G401.6 (cell line): Measurements from ENCODE around the gene CYSLTR2.

ENCODE experiments used
- FAIRE-seq: peaks from 2 replicates; lab custom pipeline; 2012; peaks lifted over from hg19 to GRCh38; lab: Jason Lieb, UNC

Gene CYSLTR2, protein sequence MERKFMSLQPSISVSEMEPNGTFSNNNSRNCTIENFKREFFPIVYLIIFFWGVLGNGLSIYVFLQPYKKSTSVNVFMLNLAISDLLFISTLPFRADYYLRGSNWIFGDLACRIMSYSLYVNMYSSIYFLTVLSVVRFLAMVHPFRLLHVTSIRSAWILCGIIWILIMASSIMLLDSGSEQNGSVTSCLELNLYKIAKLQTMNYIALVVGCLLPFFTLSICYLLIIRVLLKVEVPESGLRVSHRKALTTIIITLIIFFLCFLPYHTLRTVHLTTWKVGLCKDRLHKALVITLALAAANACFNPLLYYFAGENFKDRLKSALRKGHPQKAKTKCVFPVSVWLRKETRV

DNA sequence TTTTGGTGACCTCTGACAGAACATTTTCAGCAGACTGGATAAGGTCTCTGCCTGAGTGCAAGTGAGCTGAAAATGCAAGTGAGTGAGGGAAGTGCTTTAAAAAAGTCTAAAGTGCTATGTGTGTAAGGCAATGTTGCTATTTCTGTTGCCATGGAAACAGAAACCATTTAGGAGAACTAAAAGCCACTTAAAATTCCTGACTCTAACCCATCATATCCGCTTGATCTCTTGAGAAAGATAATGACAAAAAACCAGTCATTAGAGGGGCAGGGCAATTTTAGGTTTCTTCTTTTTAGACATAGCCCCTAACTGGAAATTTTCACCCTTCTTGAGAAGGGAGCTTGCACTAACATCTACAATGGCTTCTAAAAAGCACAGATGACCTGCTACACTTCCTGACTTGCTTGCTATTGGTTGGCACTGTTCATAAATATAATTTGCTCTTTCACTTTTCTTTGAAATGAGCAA lies at the start of gene CYSLTR2:
TSS of gene CYSLTR2 (plus strand) at position 458 of the 468 bp plus-strand sequence. CDS start 52,889 bp downstream, outside the sequence.
- FAIRE-seq, result no peak

DNA sequence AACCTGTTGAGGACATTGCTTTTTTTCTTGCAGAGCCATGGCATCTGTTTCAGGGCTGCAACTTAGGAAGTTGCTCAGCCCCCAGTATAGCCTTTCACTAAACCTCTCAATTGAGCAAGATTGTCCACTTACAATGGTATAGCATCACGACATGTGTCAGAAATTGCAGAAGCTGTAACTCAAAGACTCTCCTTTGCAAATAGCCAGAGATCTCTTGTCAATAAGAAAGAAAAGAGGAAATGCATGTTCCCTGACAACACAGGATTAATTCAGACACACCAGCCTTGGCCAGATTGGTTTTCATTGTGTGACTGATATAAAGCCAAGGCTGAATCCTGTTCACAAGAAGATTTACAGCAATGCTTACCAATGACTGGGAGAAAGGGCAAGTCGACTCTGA lies 38.7 kb upstream of the CYSLTR2 start:
- no peak for FAIRE-seq

DNA sequence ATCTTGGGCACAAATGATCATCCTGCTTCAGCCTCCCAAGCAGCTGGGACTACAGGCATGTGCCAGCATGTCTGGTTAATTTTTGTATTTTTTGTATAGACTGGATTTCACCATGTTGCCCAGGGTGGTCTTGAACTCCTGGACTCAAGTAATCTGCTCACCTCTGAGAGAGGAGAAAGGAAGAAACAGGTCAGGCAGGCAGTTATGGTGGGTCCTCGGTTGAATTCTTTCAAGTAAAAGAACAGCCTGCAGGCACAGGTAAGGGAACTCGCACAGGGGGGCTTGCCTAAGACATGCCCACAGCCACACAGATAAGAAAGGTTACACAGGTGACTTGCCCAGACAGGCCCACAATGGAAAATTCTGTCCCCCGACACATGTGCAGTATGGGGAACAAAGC lies 34.8 kb upstream of the CYSLTR2 start:
- FAIRE-seq, result no peak

DNA sequence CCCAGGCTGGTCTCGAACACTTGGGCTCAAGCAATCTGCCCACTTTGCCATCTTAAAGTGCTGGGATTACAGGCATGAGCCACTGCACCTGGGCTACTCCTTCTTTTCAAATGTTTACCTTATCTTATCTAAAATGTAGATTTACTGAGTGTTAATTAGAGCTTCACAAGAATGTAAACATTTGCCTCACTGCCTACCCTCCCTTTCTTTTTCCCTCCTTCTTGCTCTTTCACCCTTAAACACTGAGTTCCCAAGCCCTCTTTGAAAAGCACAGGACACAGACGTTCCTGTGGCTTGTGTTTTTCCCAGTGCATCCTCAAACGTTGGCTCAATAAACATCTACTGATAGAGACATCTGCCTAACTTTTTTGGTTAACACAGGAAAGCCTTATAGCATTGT lies 32.7 kb upstream of the CYSLTR2 start:
- no peak for FAIRE-seq

DNA sequence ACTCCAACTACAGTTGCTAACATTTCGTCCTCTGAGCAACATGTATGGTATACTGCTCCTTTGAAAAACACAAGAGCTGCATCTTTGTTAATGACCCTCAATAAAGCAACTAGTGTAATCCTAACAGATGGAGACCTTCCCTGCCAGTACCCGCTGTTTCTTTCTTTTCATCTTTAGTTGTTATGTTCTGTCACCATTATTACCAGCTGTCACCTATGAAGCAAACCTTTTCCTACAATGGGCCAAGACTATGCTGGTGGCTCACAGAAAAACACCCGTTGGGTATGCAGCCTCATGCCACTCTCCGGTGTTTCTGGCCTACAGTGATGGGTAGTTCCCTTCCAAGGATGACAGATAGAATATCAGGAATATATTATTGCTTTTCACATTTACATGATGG lies 29.7 kb upstream of the CYSLTR2 start:
- FAIRE-seq, result no peak

DNA sequence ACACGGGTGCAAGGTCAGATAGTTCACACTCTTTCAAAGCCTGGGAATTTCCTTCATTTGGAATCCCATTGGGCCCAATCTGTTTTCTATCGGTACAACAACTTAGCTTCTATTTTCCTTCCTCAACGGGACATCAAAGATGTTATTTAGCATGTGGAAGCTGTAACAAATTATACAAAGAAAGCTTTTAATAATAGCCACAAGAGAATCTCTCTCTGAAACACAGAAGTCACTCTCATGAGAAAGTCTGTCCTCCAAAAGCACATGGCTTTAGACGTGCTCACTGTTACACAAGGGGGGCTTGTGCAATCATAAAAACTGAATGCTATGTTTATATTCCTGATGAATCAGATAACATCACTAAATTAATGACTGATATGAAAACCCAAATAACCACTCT lies 28.9 kb upstream of the CYSLTR2 start:
- FAIRE-seq, result no peak

DNA sequence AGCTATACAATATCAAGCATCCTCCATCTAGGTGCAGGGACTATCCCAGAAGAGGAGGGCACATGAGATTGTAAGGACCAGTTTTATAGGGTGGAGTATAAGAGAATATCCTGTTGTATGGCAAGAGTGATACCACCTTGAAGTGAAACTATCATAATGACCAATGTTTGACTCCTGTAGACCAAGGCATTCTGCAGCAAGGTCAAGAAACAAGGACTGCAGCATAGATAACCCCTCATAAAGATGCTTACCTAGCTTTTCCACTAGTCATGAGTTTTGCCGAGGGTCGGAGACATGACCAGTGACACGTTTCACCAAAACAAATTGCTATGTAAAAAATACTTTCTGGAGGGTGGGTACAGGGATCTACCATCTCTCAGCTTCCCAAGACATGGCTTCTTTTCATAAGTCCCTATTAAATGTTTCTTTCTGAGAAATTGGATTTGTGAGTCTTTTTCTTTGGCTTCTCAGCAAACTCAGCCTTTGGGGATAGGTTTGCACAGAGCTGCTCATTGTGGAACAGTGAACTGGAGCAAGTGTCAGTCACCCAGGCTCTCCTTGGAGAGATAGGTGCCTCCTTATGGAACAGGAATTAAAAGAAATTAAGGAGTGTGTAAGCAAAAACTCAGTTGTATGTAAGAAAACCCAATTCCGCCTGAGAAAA lies 28.2 kb upstream of the CYSLTR2 start:
- FAIRE-seq, result no peak

DNA sequence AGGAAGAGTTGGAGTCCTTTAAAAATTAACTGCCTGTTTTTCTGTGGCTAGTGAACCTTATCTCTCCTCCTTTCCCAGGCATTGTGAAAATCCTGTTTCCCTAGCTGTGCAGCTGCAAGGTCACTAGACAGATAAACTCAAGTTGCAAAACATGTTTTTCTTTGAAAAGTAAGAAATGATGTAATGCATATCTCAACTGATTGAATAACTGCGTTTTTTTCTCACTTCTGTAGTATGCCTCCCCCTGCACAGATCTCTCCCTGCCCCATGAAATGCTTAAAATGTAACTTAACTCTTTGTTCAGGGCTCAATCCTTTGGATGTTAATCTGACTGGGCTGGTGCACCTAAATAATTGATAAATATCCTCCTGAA lies 27.7 kb upstream of the CYSLTR2 start:
- FAIRE-seq, result no peak

DNA sequence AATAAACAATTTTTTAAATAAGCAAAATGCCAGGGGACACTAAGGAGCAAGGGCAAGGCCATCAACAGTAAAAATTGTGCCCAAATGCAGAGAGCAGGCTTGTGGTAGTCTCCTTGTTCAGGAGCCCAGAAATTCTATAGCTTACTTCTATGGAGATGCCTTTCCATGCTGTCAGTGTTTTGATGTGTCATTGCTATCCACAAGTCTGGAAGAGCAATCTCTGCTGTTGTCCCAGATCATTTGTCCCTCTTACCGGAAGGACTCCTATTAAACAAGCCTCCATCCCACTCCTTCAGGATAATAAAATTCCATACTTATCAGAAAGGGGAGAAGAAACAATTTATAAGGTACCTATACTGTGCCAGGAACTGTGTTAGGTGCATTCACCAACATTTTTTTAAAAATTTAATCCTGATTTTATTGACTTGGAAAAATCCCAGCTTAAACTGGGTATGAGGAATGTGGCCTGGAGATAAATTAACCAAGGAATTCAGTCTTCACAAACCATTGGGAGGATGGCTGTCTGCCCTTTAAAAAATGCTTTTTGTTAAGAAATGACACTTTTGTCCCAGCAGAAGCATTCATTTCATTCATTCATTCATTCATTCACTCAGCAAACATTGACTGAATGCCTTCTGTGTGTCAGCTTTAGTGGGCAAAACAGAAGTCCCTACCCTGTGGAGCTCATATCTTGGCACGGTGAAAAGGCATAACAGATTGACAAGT lies 26.8 kb upstream of the CYSLTR2 start:
- FAIRE-seq, result no peak

DNA sequence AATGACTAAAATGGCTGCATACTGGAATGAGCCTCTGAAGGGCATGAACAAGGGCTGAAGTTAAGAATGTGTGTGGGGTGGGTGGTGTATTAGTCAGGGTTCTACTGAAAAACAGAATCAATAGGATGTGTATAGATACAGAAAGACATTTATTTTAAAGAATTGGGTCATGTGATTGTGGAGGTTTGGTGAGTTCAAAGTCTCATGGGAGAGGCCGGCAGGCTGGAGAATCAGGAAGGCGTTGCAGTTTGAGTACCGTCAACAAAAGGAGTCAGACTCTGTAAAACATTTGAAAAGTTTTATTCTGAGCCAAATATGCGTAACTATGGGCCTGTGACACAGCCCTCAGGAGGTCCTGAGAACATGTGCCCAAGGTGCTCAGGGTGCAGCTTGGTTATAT lies 24.5 kb upstream of the CYSLTR2 start:
- no peak for FAIRE-seq

DNA sequence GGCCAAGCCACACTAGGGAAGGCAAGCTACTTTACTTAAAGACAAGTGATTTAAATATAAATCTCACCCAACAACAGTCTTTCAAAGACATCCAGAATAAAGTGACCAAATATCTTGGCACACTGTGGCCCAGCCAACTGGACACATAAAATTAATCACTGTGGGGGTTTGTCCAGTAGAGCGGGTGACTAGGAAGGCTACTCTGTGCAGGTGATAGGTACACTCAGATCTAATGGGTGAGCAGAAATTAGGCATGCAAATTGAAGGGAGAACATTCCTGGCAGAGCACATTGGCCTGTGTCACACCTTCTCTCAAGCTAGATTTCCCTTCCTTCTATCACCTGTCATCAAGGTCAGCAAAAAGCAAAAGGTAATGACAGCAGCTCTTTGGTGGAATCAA lies 23.4 kb upstream of the CYSLTR2 start:
- FAIRE-seq, result no peak

DNA sequence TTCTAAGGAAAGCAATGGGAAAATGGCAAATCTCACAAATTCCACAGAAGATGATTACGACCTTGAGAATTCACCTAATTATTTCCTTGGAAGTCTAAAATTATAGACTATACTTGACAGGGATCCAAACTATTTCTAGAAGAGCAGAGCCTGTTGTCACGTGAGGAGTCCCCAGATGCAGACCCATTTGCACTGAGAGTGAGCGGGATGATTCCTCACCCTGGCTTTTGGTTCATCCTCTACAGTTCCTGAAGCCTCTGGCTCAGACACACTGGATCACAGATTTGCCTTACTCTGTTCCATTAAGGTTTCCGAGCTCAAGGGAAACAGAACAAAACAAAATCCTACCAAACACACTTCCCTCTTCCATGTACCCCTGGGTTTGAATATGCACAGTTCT lies 23.0 kb upstream of the CYSLTR2 start:
- no peak for FAIRE-seq

DNA sequence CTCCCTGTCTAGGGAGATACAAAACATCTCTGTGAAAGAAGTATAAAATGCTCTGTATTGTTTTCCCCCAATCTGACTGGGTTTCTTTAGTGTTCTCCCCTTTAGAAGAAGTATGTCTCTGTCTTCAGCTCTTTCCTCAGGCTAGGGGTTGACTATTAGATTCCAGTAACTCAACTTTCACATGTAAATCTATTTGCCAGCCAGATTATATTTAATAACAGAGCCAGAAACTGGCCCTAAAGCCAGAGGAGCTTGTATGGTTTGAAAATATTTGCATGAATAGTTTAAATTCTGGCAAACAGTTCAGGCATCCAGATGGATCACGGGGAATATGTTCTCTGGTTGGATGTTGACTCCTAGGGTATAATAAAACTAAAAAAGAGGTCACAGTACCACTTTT lies 22.3 kb upstream of the CYSLTR2 start:
- no peak for FAIRE-seq

DNA sequence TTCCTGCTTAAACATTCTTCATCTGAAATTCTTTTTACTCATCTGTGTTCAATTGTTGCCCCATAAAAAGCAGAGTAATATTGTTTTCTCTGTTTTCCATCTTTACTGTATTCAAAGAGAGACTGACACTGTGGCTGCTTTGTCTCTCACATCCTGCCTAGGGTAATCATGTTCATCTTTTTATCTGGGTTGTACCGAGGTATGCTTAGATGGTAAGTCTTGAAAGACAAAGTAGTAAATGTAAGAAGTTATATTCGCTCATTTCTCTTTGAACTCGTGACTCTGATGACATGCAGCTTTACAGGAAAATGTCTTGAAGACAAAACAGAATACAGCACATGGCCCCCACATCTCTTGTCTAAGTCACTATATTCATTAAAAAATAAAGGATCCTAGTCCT lies 20.0 kb upstream of the CYSLTR2 start:
- no peak for FAIRE-seq

DNA sequence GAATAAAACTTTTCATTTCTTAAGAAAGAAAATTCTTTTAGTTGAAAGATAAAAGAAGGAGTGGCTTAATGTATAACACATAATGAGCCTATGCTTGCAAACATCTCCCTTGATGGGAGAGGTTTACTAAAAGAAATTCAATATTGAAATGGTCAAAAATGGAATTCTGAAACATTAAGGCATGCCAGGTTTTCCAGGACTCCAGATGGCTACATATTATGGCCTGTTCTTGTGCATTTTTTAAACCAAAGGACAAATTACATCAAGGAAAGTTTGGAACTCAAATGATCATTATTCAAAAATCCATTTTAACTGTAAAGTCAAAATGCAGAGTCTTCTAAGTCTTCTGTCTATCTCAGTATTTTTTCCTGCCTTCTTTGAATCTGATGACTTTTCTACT lies 19.1 kb upstream of the CYSLTR2 start:
- FAIRE-seq, result no peak

DNA sequence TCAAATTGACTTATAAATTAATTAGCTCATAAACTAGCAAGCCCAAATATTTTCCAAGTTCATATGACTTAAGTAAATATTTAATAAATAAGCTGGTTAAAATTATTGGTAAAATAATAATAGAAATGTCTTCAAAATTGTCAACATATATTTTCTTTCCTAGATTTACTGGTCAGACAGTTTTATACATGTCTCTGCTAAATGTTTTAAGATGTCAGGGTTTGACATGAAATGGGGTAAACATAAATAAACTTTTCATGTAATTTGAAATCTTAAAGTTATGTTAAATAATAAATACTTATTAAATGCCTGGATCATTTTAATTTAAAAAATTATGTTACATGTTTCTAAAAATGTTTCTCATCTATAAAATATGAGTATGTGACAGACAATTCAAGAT lies 18.3 kb upstream of the CYSLTR2 start:
- FAIRE-seq, result peak; percentile 3

DNA sequence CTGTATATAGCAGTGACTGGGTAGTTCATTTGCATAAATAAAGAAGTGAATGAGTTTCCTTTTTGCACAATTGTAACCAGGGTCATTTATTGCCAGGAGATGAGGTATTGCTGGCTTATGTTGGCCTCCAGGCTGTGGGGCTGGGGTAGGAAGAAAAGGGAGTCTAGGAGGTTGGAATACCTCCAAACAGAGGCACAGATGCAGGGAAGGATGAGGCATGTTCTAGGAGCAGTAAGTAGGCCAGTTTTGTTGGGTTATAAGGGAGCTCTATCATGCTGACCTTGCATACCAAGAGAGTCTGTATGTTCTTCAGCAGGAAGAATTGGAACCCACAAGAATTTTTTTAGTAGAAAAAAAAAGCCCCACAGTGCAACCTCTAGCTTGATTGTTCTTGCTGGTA lies 17.2 kb upstream of the CYSLTR2 start:
- FAIRE-seq, result no peak

DNA sequence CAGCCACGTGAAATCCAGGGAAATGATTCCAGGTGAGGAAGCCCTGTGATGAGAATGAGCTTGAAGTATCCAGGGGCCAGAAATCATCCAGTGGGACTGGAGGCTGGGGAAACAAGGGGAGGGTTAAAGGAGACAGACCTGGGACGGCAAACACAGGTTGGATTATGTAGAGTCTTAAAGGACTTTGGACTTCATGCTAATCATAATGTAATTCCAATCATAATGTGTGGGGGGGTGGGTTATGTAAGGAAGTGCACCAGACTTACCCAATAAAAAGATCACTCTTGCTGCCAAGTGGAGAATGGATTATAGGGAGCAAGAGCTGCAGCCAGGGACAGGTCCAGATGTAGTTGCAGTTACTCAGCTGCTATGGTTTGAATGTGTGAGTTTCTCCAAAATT lies 16.1 kb upstream of the CYSLTR2 start:
- FAIRE-seq, result no peak

DNA sequence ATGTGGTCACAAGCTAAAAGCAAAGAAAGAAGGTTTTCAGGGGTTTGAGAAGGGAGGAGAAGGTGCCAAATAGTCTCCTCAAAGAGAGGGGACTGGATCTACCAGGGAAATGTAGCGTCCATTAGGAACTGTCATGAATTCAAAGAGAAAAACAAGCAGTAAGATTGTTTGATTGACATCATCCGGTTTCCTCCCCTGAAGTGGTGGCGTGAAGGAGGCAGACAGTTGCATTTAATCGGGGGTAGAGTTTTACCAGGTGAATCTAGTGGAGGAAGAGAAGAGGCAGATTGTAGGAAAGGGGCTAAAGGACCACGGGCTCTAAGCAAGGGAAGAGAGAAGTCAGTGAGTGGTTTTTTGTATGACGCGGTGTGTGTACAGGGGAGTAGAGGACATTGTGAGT lies 13.0 kb upstream of the CYSLTR2 start:
- no peak for FAIRE-seq

DNA sequence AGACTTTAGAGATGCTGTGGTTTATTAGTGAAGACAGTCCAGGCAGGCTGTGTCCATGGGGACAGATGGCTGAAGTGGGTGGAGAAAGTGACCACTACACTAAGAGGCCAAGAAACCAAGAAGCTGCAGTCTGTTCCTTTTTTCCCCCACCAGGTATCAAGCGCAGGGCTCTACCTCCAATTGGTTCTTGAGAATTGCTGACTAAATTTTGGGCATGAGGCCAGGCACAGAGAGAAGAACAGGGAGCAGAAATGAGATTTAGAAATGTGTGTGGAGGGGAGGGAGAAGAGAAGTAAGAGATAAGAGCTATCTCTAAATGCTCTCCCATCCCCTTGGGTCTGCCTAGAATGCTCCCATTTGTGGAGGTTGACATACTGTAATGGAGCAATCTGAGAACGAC lies 12.3 kb upstream of the CYSLTR2 start:
- no peak for FAIRE-seq

DNA sequence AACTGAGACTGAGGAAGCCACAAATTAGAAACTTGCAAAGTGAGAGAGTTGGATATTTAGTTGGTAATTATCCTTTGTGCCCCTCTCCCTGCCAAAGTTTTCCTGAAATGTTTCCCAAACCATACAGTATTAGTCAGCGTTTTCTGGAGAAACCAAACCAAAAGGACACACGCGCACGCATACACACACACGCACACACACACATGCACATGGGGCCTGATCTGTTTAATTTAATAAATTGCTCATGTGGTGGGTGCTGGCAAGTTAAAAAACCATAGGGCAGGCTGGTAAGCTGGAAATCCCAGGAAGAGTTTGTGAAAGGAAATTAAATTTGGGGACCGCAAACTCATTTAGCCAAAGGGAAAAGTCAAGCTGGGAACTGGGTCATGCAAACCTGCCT lies 11.7 kb upstream of the CYSLTR2 start:
- FAIRE-seq, result no peak

DNA sequence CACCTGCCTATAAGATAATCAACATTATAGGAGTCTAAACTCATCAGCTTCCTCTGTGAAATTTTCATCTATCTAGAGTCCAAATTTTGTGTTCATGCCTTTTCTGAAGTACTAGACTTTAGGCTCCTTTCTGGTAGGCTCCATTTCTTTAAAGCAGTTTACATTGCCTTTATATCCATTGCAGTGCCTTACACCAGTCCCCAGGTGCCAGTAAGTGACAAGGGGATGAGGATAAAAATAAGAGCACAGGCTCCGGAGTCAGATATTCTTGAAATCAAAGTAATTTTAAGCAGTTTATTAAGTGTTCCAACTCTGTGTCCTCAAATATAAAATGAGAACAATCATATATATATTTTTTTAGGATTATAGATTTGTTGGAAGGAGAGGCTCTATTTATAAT lies 10.6 kb upstream of the CYSLTR2 start:
- FAIRE-seq, result no peak

DNA sequence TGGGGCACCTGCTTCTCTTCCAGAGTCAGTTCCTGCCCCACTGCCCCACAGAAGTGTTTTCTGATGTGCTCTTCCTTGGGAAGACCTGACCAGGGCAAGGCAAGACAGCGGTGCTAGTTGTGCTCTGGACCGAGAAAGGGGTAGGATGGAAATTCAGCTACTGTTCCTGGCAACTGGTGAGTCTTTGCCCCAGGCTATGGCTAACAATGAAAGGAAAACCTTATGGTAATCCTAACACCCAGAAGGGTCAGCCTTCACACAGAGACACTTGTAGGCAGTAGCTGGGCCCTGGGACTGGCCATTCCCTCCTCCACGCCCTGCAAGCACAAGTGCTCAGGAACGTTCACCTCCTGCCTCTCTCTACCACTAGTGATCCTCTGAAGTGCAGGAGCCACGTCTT lies 9.6 kb upstream of the CYSLTR2 start:
- FAIRE-seq, result no peak

DNA sequence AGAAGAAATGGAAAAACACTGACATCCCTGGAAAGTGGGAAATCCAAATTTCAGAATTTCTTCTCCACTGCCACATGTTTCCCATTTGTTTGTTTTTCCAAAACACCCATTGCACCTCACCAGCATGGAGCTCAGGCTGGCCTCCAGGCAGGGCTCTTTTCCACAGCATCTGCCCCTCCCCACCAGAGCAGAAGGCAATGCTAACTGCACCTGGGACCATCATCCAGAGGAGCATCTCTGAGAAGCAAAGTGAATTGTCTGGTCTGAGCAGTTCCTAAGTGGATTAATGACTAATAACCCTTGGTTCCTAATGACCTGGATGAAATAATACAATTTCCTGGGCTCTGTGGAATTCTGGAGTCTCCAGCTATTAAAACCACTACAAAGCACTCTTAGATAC lies 8.8 kb upstream of the CYSLTR2 start:
- FAIRE-seq, result no peak
